HEK293T (cell line): Measurements from ENCODE around the gene ANK2.

Source experiments
- CTCF ChIA-PET: fragments of 350-600 bp; formaldehyde crosslinking; extraction: SDS; loops from one replicate; lab custom pipeline; 2021; ENCODE audit warnings: antibody characterized with exemption, inconsistent platforms; lab: Yijun Ruan, JAX
- POLR2A ChIA-PET: fragments of 350-600 bp; formaldehyde crosslinking; extraction: SDS; loops from one replicate; lab custom pipeline; 2020; ENCODE audit warnings: antibody characterized with exemption, inconsistent platforms; lab: Yijun Ruan, JAX
- DNase-seq: peaks from one replicate; pipeline ENCODE4 v3.0.0; 2012; ENCODE audit warnings: mixed read lengths; ENCODE audit errors: extremely low spot score
- ARNT ChIP-seq: fragments of 450-650 bp; IDR thresholded peaks from 2 replicates; pipeline ENCODE4 v1.6.1; 2017; ENCODE audit warnings: mild to moderate bottlenecking
- BHLHE40 ChIP-seq: fragments of 450-650 bp; IDR thresholded peaks from 2 replicates; pipeline ENCODE4 v1.6.1; 2016; ENCODE audit warnings: mild to moderate bottlenecking, moderate library complexity, borderline replicate concordance
- CTBP1 ChIP-seq: fragments of 450-650 bp; IDR thresholded peaks from 2 replicates; pipeline ENCODE4 v1.6.1; 2016; ENCODE audit warnings: borderline replicate concordance
- ELF4 ChIP-seq: fragments of 450-650 bp; IDR thresholded peaks from 2 replicates; pipeline ENCODE4 v1.6.1; 2017; ENCODE audit warnings: antibody characterized with exemption
- FOXA1 ChIP-seq: fragments of 450-650 bp; IDR thresholded peaks from 2 replicates; pipeline ENCODE4 v1.6.1; 2016; ENCODE audit warnings: mild to moderate bottlenecking
- FOXK2 ChIP-seq: fragments of 450-650 bp; IDR thresholded peaks from 2 replicates; pipeline ENCODE4 v1.6.1; 2016; ENCODE audit warnings: mild to moderate bottlenecking
- FOXM1 ChIP-seq: fragments of 450-650 bp; IDR thresholded peaks from 2 replicates; pipeline ENCODE4 v1.6.1; 2017; ENCODE audit warnings: mild to moderate bottlenecking, borderline replicate concordance
- HDGF ChIP-seq: fragments of 450-650 bp; IDR thresholded peaks from 2 replicates; pipeline ENCODE4 v1.6.1; 2017; ENCODE audit warnings: antibody characterized with exemption, borderline replicate concordance
- L3MBTL2 ChIP-seq: fragments of 450-650 bp; conservative IDR thresholded peaks from 2 replicates; pipeline ENCODE4 v1.6.1; 2016; ENCODE audit warnings: mild to moderate bottlenecking
- LEF1 ChIP-seq: fragments of 450-650 bp; IDR thresholded peaks from 2 replicates; pipeline ENCODE4 v1.6.1; 2017; ENCODE audit warnings: mild to moderate bottlenecking, borderline replicate concordance
- NFRKB ChIP-seq: fragments of 450-650 bp; IDR thresholded peaks from 2 replicates; pipeline ENCODE4 v1.6.1; 2016; ENCODE audit warnings: mild to moderate bottlenecking, moderate library complexity
- PKNOX1 ChIP-seq: fragments of 450-650 bp; IDR thresholded peaks from 2 replicates; pipeline ENCODE4 v1.6.1; 2016
- SP1 ChIP-seq: fragments of 450-650 bp; IDR thresholded peaks from 2 replicates; pipeline ENCODE4 v1.6.1; 2017
- SUZ12 ChIP-seq: fragments of 450-650 bp; IDR thresholded peaks from 2 replicates; pipeline ENCODE4 v1.6.1; 2016; ENCODE audit warnings: mild to moderate bottlenecking
- TARDBP ChIP-seq: fragments of 450-650 bp; IDR thresholded peaks from 2 replicates; pipeline ENCODE4 v1.6.1; 2016
- ZNF384 ChIP-seq: fragments of 450-650 bp; IDR thresholded peaks from 2 replicates; pipeline ENCODE4 v1.6.1; 2016

The ANK2 gene

GRCh38 chr4:113292371-113293042 is 243.1 kb downstream of the ANK2 start:
- DNase-seq, result no peak
- POLR2A ChIA-PET, result no interaction called here
- TF ChIP-seq TARDBP (no peak), L3MBTL2 (no peak), ARNT (no peak), BHLHE40 (no peak), SP1 (no peak), HDGF (no peak), PKNOX1 (no peak), ELF4 (no peak), CTBP1 (no peak), FOXA1 (no peak), FOXK2 (no peak), FOXM1 (no peak), SUZ12 (no peak), LEF1 (no peak), NFRKB (no peak)
- CTCF ChIA-PET, result interaction anchor here (0.6 kb wide), 1 partner anchor 488 kb away, joined by 3 read pairs; no protein-coding TSS in a partner anchor

DNA sequence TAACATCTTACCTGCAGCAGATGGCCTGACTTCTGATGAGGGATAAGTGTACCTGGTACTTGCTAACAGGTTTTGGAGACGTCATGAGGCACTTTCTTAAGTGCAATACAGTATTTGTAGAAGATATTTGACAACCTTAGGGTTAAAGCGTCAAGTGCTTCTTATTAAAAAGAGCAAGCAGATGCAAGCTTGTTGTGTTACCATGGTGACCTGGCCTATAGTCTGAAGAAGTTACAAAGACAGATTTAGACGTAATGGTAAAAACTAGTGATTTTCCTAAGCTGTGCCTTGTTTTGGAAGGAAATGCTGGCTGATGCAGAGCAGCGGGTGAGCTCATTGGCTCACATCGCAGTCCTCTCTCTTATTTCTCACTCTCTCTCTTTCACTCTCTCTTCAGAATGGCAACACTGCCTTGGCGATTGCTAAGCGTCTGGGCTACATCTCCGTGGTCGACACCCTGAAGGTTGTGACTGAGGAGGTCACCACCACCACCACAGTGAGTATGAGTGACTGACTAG is 243.6 kb downstream of the ANK2 start:
- ChIA-PET CTCF (interaction anchor here (0.6 kb wide), 1 partner anchor 487 kb away, joined by 3 read pairs; no protein-coding TSS in a partner anchor), POLR2A (no interaction called here)
- DNase-seq, result no peak
- TF ChIP-seq FOXA1 (no peak), L3MBTL2 (no peak), ELF4 (no peak), PKNOX1 (no peak), SUZ12 (no peak), LEF1 (no peak), CTBP1 (no peak), SP1 (no peak), TARDBP (no peak), BHLHE40 (no peak), NFRKB (no peak), ARNT (no peak), HDGF (no peak)

GRCh38 chr4:113293674-113294073 is 244.2 kb downstream of the ANK2 start:
- no peak for TF ChIP-seq LEF1
- no peak for TF ChIP-seq CTBP1
- TF ChIP-seq BHLHE40, result no peak
- no peak for TF ChIP-seq SUZ12
- no peak for TF ChIP-seq SP1
- TF ChIP-seq FOXA1, result no peak
- TF ChIP-seq PKNOX1, result no peak
- TF ChIP-seq TARDBP, result no peak
- no peak for TF ChIP-seq L3MBTL2
- no peak for TF ChIP-seq NFRKB
- TF ChIP-seq ARNT, result no peak
- no peak for TF ChIP-seq HDGF
- TF ChIP-seq FOXM1, result no peak
- TF ChIP-seq FOXK2, result no peak
- TF ChIP-seq ELF4, result no peak
- no peak for TF ChIP-seq ZNF384
- no peak for DNase-seq
- CTCF ChIA-PET, result no interaction called here
- POLR2A ChIA-PET, result no interaction called here

DNA sequence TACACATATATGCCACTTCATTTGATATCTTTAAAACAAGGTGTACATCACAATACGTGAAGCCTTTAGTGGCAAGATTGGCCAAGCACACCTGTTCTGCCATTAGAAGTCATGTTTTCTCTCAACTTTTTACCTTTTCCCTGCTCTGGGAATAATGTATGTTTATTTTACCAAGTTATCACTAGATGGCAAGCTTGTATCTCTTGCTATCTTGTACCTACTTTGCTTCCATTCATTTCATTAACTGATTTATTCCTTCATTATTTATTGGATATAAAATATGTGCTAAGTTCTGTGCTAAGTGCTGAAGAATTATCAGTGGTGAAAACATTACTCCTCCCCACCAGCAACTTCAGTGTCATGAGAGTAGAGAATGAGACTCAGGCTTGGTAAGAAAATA is 245.5 kb downstream of the ANK2 start:
- ChIA-PET CTCF (no interaction called here), POLR2A (no interaction called here)
- no peak for DNase-seq
- TF ChIP-seq FOXA1 (no peak), PKNOX1 (no peak), ELF4 (no peak), SUZ12 (no peak), FOXM1 (no peak), TARDBP (no peak), ARNT (no peak), HDGF (no peak), NFRKB (no peak), ZNF384 (no peak), SP1 (no peak), BHLHE40 (no peak), L3MBTL2 (no peak), CTBP1 (no peak), LEF1 (no peak), FOXK2 (no peak)

DNA sequence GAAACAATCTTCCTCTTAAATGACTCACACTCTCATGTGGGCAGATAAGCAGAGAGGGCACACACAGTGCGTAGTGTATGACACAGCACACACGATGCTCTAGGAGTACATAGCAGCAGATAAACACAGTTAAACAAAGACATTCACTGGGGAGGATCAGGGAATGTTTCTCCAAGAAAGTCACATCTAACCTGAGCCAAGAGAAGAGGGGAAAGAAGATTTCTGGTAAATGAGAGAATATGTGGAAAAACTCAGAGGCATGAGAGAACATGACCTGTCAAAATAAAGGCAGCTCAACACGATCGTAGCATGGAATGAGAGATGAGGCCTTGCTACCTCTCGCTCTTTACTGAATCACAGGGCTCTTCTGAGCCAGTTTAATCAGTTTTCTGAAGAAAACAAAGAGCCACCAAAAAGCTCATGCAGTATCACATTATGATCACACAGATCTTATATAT is 251.0 kb downstream of the ANK2 start:
- POLR2A ChIA-PET, result no interaction called here
- no peak for DNase-seq
- CTCF ChIA-PET, result no interaction called here
- TF ChIP-seq ELF4 (no peak), CTBP1 (no peak), BHLHE40 (no peak), SUZ12 (no peak), TARDBP (no peak), SP1 (no peak), ARNT (no peak), LEF1 (no peak), FOXA1 (no peak), PKNOX1 (no peak), NFRKB (no peak), ZNF384 (no peak), FOXM1 (no peak), L3MBTL2 (no peak), FOXK2 (no peak), HDGF (no peak)
